ENCODE results near the gene ZNF497.
"Not testable (repeated sequence)": the region's sequence is repeated elsewhere in the genome, so short reads cannot be mapped to it uniquely, and the experiment has no call there.

The ZNF497 gene

DNA sequence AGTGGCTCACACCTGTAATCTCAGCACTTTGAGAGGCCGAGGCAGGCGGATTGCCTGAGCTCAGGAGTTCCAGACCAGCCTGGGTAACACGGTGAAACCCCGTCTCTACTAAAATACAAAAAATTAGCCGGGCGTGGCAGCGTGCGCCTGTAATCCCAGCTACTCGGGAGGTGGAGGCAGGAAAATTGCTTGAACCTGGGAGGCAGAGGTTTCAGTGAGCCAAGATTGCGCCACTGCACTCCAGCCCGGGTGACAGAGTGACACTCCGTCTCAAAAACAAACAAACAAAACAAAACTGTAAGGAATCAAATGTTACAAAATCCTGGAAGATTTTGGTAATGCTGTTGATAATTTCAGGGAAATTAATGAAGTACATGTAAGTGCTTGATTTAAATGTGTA, 14.5 kb downstream of the ZNF497 start:
- DNase-seq (ENCODE audit: low read depth), result not testable (repeated sequence)

DNA sequence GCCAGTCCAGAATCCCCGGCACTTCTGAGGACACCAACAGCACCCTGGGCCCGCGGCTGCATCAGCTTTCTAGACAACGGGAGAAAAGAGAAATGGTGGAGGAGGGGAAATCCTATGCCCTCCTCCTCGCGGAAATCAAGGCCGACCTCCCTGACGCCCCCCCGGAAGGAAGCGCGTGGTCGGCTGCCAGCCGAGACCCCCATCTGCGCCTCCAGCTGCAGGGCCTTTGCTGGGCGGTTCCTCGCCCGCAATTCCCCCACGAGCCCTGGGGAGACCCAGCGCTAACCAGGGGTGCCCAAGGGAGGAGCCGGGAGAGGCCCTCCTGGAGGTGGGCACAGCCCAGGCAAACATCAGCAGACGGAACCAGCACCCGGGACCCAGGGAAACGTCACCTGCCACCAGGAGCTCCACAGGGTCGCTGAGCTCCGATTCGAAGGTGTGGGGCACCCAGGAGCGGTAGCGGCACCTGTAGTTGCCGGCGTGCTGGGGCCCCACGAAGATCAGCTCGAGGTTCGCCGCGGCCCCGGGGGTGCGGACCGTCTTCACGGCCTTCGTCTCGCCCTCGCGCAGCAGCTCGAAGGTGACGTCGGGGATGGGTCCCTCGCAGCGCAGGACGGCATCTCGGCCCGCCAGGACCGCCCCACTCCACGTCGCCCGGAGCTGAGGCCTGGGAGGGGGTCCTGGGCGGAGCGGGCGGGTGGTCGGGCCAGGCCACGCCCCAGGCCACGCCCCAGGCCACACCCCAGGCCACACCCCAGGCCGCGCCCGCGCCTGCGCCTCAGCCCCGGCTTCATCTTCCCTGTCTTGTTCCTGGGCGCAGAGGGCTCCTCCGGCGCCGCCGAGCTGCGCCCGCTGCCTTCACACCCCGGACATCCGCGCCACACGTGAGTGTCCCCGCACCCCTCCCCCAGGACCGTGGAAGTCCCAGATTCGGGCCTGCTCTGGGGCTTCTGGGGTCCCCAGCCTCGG, 15.3 kb downstream of the ZNF497 start:
- no peak for DNase-seq (ENCODE audit: low read depth)

DNA sequence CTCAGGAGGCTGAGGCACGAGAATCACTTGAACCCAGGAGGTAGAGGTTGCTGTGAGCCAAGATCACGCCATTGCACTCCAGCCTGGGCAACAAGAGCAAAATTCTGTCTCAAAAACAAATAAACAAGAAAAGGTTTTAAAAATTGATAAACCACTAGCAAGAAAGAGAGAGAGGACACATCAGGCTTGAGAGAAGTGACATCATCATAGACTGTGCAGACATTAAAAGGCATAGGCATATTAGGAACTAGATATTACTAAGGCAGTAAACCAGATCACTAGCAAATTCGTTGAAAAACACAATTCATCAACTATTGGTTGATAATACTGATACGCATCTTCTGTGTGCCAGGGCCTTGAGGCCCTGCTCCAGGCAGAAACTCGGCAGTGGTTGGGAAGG, 17.0 kb downstream of the ZNF497 start:
- no peak for DNase-seq (ENCODE audit: low read depth)

DNA sequence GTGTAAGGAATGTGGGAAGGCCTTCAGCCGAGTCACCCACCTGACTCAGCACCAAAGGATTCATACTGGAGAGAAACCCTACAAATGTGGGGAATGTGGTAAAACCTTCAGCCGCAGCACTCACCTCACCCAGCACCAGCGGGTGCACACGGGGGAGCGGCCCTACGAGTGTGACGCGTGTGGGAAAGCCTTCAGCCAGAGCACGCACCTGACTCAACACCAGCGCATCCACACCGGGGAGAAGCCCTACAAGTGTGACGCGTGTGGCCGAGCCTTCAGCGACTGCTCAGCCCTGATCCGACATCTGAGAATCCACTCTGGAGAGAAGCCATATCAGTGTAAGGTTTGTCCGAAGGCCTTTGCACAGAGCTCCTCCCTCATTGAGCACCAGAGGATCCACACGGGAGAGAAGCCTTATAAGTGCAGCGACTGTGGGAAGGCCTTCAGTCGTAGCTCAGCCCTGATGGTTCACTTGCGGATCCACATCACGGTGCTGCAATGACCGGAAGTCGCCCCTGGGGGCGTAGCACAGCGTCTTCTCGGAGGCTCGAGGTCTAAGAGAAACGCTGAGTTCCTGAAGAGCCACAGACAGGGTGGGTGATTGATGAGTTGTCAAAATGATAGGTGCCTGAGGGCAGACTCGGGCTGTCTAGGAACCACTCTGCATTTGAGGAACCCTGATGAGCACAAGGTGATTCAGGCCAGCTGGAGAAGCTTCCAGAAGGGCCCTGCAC, 23.6 kb downstream of the ZNF497 start:
- no peak for DNase-seq (ENCODE audit: low read depth)

DNA sequence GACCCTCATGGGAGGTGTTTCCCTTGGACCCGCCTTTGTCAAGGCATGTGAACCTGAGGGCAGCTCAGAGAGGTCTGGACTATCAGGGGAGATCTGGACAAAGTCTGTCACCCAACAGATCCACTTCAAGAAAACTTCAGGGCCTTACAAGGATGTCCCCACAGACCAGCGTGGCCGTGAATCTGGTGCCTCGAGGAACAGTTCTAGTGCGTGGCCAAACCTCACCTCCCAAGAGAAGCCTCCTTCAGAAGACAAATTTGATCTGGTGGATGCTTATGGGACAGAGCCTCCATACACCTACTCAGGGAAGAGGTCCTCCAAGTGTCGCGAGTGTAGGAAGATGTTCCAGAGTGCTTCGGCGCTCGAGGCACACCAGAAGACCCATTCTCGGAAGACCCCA, 24.2 kb downstream of the ZNF497 start:
- no peak for DNase-seq (ENCODE audit: low read depth)

DNA sequence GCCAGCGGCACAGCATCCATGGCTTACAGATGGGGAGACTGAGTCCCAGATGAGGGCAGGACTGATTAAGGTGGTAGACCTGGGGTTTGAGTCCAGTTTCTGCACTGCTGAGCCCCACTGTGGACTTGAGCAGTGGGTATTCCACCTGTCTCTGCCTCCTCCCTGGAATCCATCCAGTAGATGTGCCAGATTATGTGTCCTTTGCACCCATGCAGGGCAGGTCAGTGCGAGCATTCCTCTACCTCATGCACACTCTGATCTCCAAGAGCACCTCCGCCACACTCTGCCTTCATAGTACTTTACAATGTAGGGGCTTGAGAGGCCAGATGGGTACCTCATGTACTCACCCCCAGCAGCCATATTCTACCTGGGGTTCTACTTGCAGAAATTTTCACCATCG, 25.7 kb downstream of the ZNF497 start:
- DNase-seq (ENCODE audit: low read depth), result no peak

DNA sequence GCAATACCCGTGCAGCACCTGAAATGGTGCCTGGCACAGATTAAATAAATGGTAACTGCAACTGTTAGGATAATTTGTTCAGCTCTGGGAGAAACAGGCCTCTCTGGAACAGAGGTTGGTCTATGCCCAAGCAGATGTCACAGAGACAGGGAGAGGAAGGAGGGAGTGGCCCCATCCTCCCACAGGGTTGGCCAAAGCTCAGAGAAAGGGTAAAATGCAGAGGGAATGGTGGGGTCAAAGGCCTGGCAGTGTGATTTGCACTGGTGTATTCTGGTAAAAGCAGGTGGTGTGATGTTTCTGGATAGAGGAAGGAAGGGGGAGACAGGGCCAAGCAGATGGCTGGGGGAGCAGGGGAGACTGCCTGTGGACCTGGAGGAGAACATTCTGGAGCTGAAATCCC, 26.3 kb downstream of the ZNF497 start:
- no peak for DNase-seq (ENCODE audit: low read depth)

DNA sequence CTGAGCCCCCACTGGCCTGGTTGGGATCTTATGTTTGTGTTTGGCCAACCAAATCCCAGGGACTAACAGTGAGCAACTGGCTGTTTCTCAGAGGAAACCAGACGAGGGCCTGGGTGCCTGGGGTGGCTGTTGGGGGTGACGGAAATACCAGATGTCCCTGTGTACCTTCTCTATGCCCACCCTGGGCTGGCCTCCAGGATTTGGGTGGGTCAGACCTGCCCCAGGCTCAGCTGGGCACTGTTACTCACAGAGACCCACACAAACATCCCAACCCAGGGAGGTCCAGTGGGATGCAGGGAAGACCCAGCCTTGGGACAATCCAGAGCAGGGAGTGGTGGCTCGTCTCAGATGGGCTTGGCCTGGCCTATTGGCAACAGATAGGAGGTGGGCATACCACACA, 26.9 kb downstream of the ZNF497 start:
- DNase-seq (ENCODE audit: low read depth), result no peak

DNA sequence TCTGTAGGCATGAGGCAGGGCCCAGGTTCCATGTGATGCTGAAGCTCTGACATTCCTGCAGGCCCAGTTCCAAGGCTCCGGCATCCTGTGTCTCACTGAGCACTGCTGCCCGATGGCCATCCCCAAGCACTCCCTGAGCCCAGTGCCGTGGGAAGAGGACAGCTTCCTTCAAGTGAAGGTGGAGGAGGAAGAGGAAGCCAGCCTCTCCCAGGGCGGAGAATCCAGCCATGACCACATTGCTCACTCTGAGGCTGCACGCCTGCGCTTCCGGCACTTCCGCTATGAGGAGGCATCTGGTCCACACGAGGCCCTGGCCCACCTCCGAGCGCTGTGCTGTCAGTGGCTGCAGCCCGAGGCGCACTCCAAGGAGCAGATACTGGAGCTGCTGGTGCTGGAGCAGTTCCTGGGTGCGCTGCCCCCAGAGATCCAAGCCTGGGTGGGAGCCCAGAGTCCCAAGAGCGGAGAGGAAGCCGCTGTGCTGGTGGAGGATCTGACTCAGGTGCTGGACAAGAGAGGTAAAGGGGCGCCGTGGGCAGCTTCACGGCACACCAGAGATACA, 27.8 kb downstream of the ZNF497 start:
- DNase-seq (ENCODE audit: low read depth), result no peak

DNA sequence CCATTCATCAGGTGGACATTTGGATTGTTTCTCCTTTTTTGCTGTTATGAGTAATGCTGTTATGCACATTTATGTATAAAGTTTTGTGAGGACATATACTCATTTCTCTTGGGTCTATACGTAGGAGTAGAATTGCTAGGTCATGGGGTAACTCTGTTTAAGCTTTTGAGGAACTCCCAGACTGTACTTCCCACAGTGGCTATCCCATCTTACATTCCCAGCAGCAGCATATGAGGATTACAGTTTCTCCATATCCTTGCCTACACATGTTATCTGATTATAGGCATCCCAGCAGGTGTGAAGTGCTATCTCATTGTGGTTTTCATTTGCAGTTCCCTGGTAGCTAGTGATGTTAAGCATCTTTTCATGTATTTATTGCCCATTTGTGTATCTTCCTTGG, 29.9 kb downstream of the ZNF497 start:
- no peak for DNase-seq (ENCODE audit: low read depth)

DNA sequence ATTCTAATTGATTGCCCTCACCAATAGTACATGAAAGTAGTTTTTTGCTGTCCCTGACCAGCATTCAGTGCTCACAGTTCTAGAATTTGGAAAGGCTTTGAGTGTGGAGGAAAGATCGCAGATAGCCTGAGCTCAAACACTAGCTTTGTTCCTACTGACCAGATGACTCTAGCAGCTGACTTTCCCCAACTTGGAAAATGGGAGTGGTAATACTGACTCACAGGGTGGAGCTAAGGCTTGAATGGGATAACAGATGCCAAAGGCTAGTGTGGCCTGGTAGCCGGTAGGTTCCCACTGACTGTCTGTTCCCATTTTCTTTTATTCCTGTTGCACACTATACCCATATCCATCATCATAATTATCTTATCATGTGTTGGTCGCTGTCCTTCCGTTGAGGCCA, 32.1 kb downstream of the ZNF497 start:
- DNase-seq (ENCODE audit: low read depth), result no peak

DNA sequence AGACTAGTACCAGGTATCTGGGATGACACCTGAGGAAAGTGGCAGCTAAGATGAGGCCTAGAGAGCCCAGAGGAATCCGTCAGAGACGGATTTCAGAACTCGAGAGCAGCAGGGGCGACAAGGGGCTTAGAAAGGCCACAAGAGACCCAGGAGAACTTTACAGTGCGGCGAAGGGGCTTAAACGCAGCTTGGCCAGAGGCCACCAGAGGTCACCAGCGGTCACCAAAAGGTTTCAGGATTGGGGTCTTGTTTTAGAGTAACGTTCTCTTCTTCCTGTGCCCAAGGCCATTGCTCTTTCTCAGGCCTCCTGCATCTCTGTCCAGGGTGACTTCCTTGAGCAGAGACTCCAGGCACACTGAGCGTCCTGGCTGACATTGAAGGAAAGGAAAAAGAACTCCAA, 33.6 kb downstream of the ZNF497 start:
- DNase-seq (ENCODE audit: low read depth), result no peak

DNA sequence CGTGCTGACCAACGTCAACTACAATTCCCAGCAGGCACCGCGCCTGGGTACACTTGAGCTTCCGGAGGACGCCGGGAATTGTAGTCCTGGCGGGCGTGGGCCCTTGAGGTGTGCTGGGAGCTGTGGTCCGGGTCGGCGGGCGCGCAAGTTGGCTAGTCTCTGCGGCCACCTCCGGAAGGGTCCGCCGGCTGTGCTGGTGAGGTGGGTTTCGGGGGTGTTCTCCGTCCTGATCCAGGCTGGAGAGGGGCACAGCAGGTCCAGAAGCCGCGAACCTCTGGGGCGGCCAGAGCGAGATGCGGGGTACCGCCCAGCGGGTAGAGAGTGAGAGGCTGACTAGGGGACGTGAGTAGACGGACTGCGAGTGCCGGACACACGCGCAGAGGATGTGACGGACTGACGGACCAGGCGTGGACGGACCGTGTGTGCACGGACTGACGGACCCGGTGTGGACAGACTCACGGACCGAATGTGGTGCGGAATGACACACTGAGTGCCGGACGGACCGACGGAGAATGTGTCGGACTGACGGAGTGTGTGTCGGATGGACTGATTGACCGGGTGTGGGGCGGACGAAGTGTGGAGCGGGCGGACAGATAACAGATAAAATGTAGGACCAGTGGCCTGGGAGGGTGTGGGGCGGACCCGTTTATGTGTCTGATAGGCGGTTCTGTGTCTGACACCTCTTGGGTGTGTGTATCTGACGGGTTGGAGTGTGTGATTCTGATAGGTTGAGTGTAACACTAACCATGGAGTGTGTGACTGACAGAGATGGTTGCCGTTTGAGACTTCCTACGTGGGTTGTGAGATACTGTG, 35.4 kb downstream of the ZNF497 start, which contains the start of gene ZSCAN22:
Gene ZSCAN22, plus strand, starts transcription at position 81 of the 813 bp plus-strand sequence. CDS start 7,809 bp downstream, outside the sequence.
- peak; percentile 89 for DNase-seq (ENCODE audit: low read depth)

DNA sequence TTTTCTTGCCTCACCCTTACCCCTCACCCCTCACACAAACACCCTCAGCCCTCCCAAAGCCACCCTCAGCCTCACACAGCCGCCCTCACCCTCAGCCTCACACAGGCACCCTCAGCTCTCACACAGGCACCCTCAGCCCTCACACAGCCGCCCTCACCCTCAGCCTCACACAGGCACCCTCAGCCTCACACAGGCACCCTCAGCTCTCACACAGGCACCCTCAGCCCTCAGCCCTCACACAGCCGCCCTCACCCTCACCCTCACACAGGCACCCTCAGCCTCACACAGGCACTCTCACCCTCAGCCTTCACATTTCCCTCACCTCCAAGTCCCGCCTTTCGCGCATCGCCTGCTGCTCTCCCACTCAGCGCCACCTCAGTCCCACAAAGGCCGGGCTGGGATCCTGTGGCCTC, 36.0 kb downstream of the ZNF497 start:
- no peak for DNase-seq (ENCODE audit: low read depth)

DNA sequence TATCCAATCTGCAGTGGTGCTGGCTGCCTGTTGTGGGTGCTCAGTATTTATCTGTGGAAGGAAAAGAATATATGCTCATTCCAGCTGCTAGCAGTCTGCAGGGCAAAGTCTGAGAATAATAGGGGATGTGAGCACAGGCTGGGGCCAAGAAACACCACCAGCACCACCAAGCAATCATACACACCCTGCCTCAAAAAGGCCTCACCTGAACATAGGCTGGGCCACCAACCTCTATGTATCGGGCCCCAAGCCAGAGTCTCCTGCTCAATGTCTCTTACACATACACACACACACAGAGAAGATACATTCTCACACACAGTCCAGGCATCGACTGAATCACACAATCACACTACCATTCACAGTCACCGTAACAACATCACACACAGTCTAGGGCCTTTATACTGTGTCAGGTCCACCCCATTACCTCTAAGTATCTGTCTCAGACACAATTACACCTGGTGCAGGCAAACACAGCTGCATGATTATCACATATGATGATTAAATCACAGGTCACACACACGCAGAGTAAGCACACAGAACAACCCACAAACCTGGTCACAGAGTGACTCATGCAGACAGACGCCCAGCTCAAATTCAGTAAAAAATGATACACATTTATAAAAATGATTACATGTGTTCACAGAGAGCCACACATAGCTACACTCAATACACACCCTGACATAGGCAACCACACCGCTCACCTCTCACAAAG, 37.1 kb downstream of the ZNF497 start:
- DNase-seq (ENCODE audit: low read depth), result no peak

DNA sequence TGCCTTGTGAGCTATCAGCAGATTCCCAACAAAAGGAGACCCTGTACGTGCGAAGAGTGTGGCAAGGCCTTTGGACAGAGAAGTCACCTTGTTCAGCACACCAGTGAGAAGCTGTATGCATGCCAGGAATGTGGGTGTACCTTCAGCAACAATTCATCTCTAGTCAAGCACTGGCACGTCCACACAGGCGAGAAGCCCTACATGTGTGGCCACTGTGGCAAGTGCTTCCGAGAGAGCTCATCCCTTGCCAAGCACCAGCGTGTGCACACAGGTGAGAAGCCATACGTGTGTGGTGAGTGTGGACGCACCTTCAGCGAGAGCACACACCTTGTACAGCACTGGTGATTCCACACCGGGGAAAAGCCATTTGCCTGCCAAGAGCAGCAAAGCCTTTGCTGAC, 43.3 kb downstream of the ZNF497 start:
- no peak for DNase-seq (ENCODE audit: low read depth)

DNA sequence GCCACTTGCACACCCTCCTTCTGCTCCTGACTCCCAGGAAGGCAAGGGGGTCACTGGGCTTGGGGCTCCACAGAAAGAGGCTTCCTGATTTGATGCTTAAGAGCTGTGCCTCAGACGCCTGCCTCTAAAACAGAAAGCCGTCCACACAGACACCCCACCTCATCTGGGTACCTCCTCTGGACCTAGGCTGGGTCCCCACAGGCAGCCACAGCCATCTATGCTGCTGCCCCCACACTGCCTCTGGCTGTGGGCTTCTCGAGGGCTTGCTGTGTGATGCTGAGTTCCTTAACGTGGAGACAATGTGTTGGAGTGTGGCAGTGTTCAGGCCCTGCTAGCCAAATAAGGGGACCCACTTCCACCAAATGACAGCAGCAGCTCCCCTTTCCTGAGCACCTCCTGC, 44.3 kb downstream of the ZNF497 start:
- no peak for DNase-seq (ENCODE audit: low read depth)

DNA sequence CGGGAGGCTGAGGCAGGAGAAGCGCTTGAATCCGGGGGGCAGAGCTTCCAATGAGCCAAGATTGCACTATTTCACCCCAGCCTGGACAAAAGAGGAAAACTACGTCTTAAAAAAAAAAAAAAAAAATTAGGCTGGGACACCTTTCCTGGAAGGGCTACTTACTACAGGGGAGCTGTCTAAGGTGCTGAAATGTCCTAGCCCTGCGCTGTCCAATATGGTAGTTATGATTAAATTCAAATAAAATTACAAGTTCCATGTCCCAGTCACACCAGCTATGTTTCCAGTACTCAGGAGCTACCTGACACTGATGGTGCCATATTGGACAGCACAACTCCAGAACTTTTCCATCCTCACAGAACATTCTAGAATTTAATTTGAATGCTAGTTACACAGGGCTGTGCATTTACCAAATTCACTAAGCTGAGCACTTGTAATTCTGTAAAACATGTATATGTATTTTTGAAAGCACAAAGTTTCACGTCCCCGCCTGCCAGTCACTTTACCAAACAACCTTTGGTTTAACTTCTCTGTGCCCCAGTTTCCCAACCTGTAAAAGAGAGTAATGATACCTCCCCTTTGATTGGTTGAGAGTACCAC, 45.0 kb downstream of the ZNF497 start:
- DNase-seq (ENCODE audit: low read depth), result no peak

DNA sequence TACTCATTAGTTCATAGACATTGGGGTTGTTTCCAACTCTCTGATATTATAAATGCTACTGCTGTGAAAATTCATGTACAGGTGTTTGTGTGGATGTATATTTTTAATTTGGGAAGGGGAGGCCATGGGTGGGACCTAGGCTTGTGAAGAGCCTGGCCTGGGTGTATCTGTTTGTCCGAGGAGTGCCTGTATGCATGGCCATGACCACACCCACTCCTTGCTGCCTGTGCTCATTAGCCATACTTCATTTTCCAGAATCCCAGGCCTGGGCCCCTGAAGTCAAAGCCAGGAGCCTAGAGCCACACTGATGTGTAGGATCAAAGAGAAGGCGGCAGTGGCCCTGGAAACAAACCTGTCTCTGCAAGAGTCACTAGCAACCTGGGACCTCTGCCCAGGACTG, 47.0 kb downstream of the ZNF497 start:
- DNase-seq (ENCODE audit: low read depth), result no peak

DNA sequence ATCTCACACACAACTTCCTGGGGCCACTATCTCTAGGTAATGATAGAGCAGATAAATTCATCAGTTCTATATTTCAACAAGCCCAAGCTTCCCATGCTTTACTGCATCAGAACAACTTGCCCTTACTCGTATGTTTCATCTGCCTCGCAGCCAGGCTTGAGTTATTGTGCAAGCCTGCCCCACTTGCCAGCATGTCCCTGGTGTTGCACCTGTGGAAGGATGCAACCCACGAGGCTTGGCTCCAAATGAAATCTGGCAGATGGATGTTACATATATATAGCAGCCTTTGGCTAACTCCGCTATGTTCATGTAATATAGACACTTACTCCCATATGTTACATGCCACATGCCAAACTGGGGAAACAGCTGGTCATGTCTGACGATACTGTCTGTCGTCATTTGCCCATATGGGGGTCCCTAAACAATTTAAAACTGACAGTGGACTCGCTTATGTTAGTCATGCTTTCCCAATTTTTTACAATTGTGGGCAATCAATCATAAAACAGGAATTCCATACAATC, 51.1 kb downstream of the ZNF497 start:
- DNase-seq (ENCODE audit: low read depth), result no peak

DNA sequence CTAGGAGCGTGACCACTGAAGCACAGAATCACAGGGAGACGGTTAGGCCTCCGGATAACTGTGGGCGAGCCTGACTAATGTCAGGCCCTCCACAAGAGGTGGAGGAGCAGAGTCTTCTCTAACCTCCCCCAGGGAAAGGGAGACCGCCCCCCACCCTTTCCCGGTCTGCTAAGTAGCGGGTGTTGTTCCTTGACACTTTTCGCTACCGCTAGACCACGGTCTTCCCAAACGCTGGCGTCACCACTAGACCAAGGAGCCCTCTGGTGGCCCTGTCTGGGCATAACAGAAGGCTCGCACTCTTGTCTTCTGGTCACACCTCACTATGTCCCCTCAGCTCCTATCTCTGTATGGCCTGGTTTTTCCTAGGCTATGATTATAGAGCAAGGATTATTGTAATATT, 51.9 kb downstream of the ZNF497 start:
- not testable (repeated sequence) for DNase-seq (ENCODE audit: low read depth)

Data from HS-5 (cell line).